ENCODE data around the gene MAPK13. TPM values are rescaled to one million over a fixed set of nuclear protein-coding genes. Genes with fewer than 3 reads are reported as not detected.

Gene MAPK13
- total RNA-seq, 1 donor from 2014 or later, result 29.5 TPM

- DNase-seq, result no peak
Measured at GRCh38 chr6:36155662-36156061, 25.3 kb downstream of the MAPK13 start.

- DNase-seq, result no peak
Measured at GRCh38 chr6:36160147-36160760, 29.9 kb downstream of the MAPK13 start.

- no peak for DNase-seq
Measured at GRCh38 chr6:36169023-36170007, 39.0 kb downstream of the MAPK13 start.

GRCh38 chr6:36170704-36171103 lies 40.4 kb downstream of the MAPK13 start:
- no peak for DNase-seq

- DNase-seq, result no peak
Measured at GRCh38 chr6:36171573-36171972, 41.3 kb downstream of the MAPK13 start.

GRCh38 chr6:36177166-36177565 lies 46.9 kb downstream of the MAPK13 start:
- DNase-seq, result no peak

GRCh38 chr6:36178544-36178943 lies 48.2 kb downstream of the MAPK13 start:
- DNase-seq, result no peak

- no peak for DNase-seq
Measured at GRCh38 chr6:36180126-36180525, 49.8 kb downstream of the MAPK13 start.

- no peak for DNase-seq
Measured at GRCh38 chr6:36184311-36184710, 54.0 kb downstream of the MAPK13 start.

GRCh38 chr6:36186199-36186598 lies 55.9 kb downstream of the MAPK13 start:
- DNase-seq, result no peak

GRCh38 chr6:36187446-36187845 lies 57.1 kb downstream of the MAPK13 start:
- no peak for DNase-seq

Other genes with a start within 250 kb of the MAPK13 start
- 54.5 TPM for gene SRPK1, start 209.4 kb upstream of the MAPK13 start, total RNA-seq
- gene SLC26A8, start 105.9 kb upstream of the MAPK13 start, total RNA-seq, result 0.20 TPM
- 52.6 TPM for gene MAPK14, start 102.7 kb upstream of the MAPK13 start, total RNA-seq
- 15.9 TPM for gene BRPF3, start 66.2 kb downstream of the MAPK13 start, total RNA-seq
- 4.2 TPM for gene PNPLA1, start 139.5 kb downstream of the MAPK13 start, total RNA-seq
- 0.10 TPM for gene BNIP5, start 206.4 kb downstream of the MAPK13 start, total RNA-seq